Measurements from ENCODE around the gene STARD5.

GRCh38 chr15:81265944-81266775, 57.8 kb downstream of the STARD5 start:
- peak; percentile 27; the same call in 1 of the 2 replicates for TF ChIP-seq TEAD4 (IDR thresholded peaks at IDR 0.05)
- TF ChIP-seq MAX (IDR thresholded peaks at IDR 0.05) = peak; percentile 87
- TF ChIP-seq REST (IDR thresholded peaks at IDR 0.05; ENCODE audit: low read depth) = no peak
- TF ChIP-seq TAF1 (IDR thresholded peaks at IDR 0.05; ENCODE audit: low read depth) = no peak
- no peak for TF ChIP-seq EP300 (IDR thresholded peaks at IDR 0.05; ENCODE audit: borderline replicate concordance)
- TF ChIP-seq CEBPB (IDR thresholded peaks at IDR 0.05) = no peak
- peak; percentile 89 for TF ChIP-seq RAD21 (IDR thresholded peaks at IDR 0.05; ENCODE audit: low read depth)
- TF ChIP-seq NFIC (IDR thresholded peaks at IDR 0.05) = no peak
